PC-9 (cell line): Measurements from ENCODE around the gene SUGCT.

Source experiments
- CTCF ChIP-seq: fragments of 200-600 bp; sonication (generic); conservative IDR thresholded peaks from 2 replicates; pipeline ENCODE4 v1.6.1; 2017; ENCODE audit warnings: mixed run types, antibody characterized with exemption, mild to moderate bottlenecking, moderate library complexity
- EZH2 ChIP-seq: fragments of 200-600 bp; sonication (generic); IDR thresholded peaks from 2 replicates; pipeline ENCODE4 v1.8.0; 2017; ENCODE audit warnings: antibody characterized with exemption, low read depth

DNA sequence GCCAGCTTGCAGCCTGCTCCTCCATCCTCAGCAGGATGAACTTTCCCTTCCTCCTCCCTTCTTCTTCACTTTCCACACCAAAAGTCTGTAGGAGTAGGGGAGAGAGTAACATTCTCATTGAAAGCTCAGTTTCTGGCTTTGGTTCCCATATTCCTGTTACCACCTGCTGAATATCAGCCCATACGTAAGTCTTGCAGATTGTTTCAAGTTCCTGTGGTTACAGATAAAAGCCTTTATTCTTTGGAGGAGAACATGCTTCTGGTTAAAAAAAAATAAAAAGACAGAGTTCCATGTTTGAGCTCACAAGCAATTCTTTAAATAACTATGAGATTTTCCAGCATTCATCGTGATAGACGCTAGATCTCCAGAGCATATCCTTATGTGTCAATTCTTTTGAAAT is 637.3 kb downstream of the SUGCT start:
- TF ChIP-seq CTCF: no peak
- TF ChIP-seq EZH2: no peak
